Measurements from ENCODE around the gene ID1.

Gene ID1

GRCh38 chr20:31605031-31605901 lies at the start of gene ID1:
TSS of gene ID1 (plus strand) at chr20:31605289. CDS start at chr20:31605388, 99 bp downstream.
- DNase-seq: peak; percentile 86

- no peak for DNase-seq
Observed at GRCh38 chr20:31559704-31560093, 45.4 kb upstream of the ID1 start.

GRCh38 chr20:31560094-31560745 lies 44.9 kb upstream of the ID1 start:
- peak; percentile 72 for DNase-seq

- DNase-seq: no peak
Observed at GRCh38 chr20:31560746-31561598, 44.1 kb upstream of the ID1 start.

GRCh38 chr20:31562241-31562640 lies 42.8 kb upstream of the ID1 start:
- DNase-seq: no peak

GRCh38 chr20:31564284-31564683 lies 40.8 kb upstream of the ID1 start:
- DNase-seq: no peak

GRCh38 chr20:31565699-31566318 lies 39.3 kb upstream of the ID1 start:
- DNase-seq: no peak

GRCh38 chr20:31566319-31566657 lies 38.8 kb upstream of the ID1 start:
- DNase-seq: no peak

GRCh38 chr20:31566658-31567379 lies 38.3 kb upstream of the ID1 start:
- DNase-seq: no peak

GRCh38 chr20:31567380-31567720 lies 37.7 kb upstream of the ID1 start:
- no peak for DNase-seq

- no peak for DNase-seq
Observed at GRCh38 chr20:31568041-31568731, 36.9 kb upstream of the ID1 start.

- DNase-seq: no peak
Observed at GRCh38 chr20:31568773-31569162, 36.3 kb upstream of the ID1 start.

- DNase-seq: peak; percentile 66
Observed at GRCh38 chr20:31569163-31570020, 35.7 kb upstream of the ID1 start.

GRCh38 chr20:31570021-31570463 lies 35.0 kb upstream of the ID1 start:
- no peak for DNase-seq

GRCh38 chr20:31570735-31571617 lies 34.1 kb upstream of the ID1 start:
- DNase-seq: no peak

GRCh38 chr20:31572042-31572700 lies 32.9 kb upstream of the ID1 start:
- DNase-seq: no peak

GRCh38 chr20:31572701-31573554 lies 32.2 kb upstream of the ID1 start:
- peak; percentile 83 for DNase-seq

Data from activated gamma-delta T cell treated with Interleukin-2 at 50 U/mL for 16 hours (primary cell).